ENCODE data around the gene GPR32.
"Not testable (repeated sequence)": the region's sequence is repeated elsewhere in the genome, so short reads cannot be mapped to it uniquely, and the experiment has no call there.

GPR32 gene, protein sequence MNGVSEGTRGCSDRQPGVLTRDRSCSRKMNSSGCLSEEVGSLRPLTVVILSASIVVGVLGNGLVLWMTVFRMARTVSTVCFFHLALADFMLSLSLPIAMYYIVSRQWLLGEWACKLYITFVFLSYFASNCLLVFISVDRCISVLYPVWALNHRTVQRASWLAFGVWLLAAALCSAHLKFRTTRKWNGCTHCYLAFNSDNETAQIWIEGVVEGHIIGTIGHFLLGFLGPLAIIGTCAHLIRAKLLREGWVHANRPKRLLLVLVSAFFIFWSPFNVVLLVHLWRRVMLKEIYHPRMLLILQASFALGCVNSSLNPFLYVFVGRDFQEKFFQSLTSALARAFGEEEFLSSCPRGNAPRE

DNA sequence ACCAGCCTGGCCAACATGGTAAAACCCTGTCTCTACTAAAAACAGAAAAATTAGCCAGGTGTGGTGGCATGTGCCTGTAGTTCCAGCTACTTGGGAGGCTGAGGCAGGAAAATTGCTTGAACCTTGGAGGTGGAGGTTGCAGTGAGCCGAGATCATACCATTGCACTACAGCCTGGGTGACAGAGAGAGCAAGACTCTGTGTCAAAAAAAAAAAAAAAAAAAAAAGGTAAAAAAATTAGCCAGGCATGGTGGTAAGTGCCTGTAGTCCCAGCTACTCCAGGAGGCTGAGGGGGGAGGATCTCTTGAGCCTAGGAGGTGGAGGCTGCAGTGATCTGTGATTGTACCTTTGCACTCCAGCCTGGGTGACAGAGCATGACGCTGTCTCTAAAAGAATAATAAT, at the start of gene GPR32:
Gene GPR32, plus strand, starts transcription at position 301 of the 400 bp plus-strand sequence. CDS start 137 bp downstream, outside the sequence.
- not testable (repeated sequence) for DNase-seq

DNA sequence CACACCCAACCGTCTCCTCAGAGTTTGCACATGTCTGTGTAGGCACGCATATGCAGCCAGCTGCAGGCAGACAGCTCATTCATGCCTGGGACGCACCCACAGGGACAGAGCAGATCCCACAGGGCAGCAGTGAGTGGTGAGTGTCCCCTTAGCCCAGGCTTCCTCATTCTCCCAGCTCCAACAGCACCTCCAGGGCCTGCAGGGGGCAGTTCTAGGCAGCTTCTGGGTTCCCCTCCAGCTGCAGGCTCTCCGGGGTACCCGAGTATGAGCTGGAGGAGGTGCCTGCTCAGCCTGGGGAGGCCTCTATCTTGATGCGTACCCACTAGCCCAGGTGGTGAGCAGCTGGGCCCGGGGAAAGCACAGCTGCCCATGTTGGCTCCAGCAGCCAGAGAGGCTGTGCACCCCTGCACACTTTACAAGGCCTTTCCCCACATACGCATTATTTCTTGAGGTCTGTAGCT, 49.3 kb upstream of the GPR32 start:
- no peak for DNase-seq

DNA sequence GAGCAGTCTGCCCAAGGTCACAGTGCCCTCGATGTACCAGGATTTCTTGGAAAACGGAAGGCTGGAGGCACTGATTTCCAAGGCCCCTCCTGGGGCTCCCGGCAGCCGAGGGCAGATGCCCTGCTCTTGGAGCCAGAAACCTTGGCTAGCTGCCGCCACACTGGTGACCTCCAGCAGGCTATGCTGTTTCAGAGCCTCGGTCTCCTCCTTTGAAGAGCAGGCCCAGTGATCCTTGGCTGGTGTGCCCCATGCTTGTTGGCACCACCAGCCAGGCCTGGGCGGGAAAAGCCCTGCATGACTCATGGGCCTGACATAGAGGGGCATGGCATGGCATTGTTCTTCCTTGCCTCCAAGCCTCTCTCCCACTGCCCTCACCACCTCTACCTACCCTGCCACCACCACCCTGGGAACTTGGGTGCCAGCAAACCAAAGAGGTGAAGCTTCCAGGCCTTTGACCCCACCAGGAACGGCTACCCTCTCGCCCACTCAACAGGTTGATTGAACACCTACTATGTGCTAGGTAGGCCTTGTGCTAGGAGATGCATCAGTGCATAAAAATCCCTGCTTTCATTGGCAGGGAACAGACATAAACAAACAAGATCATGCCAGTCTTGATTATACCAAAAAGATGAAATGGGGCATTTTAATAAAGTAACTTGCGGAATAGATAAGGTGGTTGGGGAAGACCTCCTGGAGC, 48.7 kb upstream of the GPR32 start:
- DNase-seq: no peak

DNA sequence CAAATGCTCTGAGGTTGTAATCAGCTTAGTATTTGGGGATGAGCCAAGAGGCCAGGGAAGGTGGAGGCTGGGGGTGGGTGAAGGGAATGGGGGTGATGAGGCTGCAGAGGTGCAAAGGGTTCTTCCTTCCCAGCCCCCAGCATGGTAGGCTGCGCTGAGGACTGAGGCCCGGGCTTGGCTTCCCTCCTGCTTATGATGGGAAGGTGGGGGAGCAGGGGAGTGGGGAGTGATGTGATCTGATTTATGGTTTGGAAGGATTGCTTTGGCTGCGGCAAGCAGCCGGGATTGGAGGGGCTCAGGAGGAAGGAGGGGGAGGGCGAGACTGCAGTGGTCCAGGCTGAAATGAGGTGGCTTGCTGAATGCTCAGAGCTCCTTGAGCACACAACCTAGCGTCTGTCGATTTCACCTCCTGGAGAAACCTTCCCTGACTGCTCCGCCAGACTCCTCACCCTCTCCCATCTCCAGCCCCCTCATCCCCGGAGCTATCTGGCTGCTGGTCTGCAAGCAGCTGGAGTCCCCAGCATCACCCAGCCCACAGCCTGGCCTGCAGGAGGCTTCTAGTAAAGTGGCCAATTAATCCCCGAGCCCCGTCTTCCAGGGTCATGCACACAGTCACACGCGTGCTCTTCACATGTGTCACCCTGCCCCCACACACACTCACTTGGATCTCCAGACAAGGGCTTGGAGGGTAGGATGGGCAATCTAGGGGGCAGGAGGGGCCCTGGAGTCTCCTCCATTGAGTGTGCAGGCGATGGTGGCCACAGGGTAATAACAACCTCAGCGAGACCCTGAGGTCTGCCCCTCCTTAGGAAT, 47.9 kb upstream of the GPR32 start:
- DNase-seq: no peak

DNA sequence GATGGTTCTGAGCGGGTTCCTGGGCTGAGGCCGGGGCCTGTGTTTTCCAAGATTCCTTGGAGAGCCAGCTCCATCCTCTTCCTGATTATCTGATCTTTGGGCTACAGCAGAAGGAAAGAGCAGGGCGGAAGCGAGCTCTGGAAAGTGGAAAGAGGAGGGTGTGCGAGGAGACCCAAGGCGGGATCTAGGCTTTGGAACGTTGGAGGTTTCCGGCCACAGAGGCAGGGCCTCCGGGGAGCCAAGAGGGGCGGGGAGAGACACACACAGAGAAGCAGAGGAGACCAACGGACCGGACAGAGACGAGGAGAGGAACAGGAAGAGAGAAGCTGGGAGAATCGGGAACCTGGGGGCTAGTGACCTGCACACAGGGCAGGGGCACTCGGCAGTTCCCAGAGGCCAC, 47.2 kb upstream of the GPR32 start, which contains the start of gene CLEC11A:
Gene CLEC11A, plus strand, starts transcription at position 296 of the 400 bp plus-strand sequence. CDS start 162 bp downstream, outside the sequence.
- no peak for DNase-seq

DNA sequence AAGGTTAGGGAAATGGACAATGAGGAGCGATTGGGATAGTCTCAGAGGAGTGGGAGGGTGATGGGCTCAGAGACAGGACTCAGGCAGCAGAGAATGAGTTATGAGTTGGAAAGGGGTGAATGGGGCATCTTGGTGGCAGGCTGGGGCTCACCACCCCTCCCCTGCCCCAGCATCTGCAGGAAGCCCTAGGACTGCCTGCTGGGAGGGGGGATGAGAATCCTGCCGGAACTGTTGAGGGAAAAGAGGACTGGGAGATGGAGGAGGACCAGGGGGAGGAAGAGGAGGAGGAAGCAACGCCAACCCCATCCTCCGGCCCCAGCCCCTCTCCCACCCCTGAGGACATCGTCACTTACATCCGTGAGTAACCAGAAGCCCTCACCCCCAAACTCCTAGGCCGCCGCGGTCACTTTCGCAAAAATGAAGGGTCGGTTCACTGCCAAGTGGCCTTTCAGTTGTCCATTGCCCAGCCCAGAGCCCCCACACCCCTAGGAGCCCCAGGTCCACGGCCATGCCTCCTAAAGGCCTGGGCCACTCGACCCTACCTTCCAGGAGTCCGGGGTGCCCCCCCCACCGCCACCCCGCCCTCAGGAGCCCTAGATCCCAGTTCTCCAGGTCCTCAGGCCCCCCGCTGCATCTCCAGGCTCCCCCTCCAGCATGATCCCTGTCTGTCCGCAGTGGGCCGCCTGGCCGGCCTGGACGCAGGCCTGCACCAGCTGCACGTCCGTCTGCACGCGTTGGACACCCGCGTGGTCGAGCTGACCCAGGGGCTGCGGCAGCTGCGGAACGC, 46.3 kb upstream of the GPR32 start:
- no peak for DNase-seq

DNA sequence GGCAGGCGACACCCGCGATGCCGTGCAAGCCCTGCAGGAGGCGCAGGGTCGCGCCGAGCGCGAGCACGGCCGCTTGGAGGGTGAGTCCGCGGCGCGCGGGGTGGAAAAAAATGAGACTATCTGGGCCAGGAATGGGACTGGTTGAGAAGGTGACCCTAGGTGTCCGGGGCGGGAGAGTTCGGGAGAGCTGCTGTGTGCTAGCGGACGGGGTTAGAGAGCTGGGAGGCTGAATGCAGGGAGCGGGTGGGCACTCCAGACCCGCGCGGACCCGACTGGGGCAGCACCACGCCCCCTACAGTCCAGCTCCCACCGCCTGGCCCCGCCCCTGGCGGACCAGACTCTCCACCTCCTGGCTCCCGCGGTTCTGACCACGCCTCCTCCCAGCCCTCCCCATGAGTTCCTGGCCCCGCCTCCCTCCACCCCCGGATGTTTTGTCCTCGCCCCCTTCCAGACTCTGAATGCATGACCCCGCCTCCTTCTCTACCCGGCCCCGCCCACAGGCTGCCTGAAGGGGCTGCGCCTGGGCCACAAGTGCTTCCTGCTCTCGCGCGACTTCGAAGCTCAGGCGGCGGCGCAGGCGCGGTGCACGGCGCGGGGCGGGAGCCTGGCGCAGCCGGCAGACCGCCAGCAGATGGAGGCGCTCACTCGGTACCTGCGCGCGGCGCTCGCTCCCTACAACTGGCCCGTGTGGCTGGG, 45.6 kb upstream of the GPR32 start:
- peak; percentile 95 for DNase-seq

DNA sequence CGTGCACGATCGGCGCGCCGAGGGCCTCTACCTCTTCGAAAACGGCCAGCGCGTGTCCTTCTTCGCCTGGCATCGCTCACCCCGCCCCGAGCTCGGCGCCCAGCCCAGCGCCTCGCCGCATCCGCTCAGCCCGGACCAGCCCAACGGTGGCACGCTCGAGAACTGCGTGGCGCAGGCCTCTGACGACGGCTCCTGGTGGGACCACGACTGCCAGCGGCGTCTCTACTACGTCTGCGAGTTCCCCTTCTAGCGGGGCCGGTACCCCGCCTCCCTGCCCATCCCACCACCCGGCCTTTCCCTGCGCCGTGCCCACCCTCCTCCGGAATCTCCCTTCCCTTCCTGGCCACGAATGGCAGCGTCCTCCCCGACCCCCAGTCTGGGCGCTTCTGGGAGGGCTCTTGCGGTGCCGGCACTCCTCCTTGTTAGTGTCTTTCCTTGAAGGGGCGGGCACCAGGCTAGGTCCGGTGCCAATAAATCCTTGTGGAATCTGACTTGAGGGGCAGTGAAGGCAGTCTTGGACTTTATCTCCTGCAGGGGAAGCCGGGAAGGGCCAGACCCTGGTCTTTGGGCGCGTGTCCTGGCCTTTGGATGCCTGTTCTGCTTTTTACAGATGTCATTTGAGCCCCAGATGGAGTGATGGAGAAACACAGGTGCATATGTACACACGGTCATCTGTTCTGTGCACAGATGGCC, 44.9 kb upstream of the GPR32 start:
- DNase-seq: no peak

DNA sequence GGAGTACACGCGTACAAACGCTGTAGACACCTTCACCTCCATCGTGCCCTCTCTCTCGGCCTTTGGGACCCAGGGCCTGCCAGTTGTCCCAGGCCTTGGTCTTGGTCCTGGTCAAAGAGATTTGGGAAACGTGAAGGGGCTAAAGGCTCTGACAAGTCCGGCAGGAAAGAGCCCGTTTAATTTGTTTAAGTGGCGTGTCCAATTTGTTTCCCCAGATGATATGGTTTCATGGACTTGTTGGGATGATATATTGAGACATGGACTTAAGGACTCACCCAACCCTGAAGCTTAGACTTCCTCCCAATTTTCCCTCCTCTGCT, 44.4 kb upstream of the GPR32 start:
- DNase-seq: no peak

DNA sequence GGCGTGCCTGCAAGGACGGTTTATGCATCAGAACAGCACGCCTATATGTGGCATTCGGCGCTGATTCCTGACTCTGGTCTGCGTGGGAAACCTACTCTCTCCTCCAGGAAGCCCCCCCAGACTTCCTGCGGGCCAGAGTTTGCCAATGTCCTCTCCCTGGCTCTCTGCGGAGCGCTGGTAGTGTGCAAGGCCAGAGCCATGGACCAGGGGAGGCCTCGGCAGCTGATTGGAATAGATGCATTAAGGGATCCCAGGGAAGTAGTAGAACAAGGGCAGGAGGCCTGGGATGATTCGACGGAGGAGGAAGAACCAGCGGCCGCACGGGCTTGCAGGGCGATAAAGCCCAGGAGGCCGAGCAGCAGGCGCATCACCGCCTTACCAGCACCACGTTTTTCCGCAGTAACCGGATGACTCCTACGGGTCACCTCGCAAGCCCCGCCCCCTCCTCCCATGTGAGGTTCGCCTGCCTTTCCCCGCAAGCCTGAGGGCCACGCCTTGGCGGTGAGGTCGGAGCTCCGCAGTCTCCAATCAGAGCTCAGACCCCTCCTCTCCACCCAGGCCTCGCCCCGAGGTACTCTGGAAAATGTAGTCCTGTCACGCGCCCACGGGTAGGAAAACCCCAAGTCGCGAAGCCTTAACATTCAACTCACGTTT, 42.1 kb upstream of the GPR32 start:
- DNase-seq: no peak

DNA sequence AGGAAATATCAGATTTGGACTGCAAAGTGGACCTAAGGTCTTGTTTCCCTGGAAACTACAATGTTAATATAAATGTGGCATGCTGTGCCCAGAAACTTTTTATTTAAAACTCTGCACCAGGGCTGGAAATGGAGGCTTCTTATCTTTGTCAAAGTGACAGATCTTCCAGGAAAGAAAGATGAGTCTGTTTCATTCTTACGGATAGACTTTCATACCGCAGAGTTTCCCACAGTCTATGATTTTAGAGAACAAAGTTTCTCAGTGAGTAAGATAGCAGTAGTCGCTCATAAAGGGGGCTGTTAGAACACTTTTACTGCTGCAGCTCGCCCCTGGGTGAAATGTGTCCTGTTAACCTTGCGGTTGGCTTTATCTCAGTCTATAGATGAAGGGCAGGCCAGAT, 40.4 kb upstream of the GPR32 start:
- no peak for DNase-seq

DNA sequence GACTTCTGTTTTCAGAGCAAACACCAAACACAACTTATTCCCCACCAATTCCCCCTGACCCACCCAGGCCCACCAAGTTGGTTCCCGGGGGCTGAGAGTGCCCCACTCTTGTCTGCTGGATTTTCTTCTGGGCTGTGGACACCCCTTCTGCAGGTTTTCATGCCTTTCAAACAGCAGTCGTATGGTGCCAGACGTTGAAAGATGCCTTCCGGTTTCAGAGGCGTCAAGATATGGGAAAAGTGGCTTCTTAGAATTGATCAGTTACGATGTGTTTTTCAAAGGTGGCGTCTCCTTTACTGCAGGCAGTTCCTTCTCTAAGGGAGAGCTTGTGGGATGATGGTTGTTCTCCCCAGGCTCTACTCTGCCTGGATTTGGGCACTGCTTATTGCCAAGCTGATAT, 34.4 kb upstream of the GPR32 start:
- no peak for DNase-seq

DNA sequence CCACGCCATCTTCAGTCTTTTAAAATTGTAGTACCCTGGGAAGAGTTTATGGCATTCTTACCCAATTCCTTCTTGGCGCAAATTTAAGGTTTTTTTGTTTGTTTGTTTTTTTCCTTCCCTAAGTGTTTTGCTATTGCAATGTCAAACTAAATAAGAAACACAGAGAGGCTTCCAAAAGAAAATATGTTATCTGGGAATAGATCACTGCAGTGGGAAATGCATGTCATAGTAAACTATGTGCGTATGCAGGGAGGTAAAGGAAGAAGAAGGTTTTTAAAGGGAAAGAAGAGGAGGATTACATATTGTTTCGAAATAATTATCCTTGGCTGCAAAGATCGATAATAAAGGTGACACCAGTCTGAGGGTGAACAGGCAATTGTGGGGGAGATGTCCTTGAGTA, 33.9 kb upstream of the GPR32 start:
- DNase-seq: no peak

DNA sequence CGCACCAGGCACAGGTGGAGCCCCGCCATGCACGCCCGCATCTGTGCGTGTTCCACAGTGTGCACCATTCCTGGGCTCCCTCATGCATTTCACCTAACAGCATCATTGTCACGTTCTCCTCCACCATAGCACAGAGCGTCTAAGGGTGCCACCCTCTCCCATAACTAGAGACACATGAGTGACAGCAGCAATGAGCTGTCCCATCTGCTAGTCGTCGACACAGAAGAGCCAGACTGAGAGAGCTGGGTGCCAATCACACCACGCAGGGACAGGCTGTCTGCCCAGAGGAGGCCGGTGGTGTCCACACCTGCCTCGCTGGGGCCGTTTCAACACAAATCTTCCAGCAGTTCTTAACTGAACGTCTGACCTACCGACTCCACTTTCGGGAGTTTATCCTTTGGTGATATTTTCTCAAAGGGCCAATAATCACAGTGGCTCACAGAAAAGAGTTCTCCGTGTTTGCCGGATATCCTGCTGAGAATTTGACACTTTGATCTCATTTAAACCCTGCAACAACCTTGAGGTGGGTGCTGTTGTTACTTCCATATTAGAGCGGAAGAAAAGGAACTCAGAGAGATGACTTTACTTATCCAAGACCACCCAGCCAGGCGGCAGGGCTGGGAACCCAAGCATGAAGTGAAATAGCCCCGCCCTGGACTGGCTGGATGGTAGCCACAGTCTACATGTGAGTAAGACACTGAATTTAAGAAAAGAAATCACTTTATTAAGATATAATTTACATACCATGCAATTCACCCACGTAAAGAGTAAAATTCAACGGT, 30.9 kb upstream of the GPR32 start:
- no peak for DNase-seq

DNA sequence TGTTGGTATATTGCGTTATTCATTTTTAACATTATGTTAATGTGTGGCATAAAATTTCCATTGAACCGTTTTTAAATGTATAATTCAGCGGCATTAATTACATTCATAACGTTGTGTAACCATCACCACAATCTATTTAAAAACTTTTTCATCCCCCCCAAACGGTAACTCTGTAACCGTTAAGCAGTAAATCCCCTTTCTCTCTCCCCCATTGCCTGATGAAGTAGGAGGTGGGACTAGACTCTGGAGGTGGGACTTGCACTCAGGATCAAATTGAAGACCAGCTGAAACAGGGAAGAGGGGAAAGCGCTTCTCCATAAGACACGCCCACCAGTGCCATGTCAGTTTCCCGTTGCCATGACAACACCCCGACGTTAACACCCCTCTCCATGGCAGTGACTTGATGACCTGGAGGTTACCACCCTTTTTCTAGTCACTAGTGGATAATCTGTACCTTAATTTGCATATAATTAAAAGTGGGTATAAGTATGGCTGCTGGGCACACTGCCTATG, 30.3 kb upstream of the GPR32 start:
- DNase-seq: no peak

DNA sequence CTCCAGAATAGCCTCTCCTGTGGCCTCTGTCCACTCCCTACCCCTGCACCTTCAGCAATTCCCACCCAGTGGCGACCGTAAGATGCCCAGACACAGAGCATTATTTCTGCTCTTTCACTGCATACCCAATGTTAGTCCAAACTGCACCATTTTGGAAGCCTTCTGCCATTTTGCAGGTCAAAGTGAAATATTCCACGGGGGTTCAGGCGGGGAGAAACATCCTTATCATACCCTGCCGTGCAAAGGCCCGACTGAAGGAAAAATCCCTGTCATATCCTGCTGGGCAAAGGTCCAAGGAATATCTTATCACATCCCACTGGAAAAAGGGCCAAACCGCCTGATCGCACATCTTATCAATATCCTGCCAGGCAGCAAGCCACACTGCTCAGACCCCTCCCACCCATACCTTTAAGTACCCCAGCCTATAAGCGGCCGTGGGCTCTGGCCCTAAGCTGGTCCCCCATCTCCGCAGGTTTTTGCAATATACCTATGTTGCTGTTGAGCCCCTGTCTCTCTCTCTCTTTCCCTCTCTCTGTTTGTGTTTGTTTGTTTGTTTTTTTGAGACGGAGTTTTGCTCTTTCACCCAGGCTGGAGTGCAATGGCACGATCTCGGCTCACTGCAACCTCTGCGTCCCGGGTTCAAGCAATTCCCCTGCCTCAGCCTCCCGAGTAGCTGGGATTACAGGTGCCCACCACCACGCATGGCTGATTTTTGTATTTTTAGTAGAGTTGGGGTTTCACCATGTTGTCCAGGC, 28.9 kb upstream of the GPR32 start:
- no peak for DNase-seq

DNA sequence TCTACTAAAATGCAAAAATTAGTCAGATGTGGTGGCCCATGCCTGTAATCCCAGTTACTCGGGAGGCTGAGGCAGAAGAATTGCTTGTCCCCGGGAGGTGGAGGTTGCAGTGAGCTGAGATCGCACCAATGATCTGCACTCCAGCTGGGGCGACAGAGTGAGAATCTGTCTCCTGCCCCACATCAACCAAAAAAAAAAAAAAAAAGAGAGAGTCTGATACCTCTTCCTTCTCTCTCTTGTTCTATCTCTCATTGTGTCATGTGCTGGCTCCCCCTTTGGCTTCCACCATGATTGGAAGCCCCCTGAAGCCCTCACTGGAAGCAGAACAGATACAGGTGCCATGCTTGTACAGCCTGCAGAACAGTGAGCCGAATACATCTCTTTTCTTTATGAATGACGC, 26.7 kb upstream of the GPR32 start:
- DNase-seq: no peak

DNA sequence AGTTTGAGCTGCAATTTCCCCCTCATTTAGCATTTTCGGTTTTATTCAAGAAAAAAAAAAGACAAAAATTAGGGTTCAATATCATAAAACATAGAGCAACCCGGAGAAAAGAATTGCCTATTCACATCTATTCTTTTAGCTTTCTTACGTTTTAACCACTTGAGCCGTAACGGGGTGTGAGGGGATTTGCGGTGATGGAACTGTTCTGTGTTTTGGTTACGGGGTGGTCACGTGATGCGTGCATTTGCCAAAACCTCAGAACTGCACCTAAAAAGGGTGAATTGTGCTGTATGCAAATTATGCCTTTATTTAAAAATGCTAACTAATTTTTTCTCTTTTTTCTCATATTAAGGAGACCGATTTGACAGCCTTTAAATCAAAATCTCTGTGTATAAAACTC, 25.0 kb upstream of the GPR32 start:
- no peak for DNase-seq

DNA sequence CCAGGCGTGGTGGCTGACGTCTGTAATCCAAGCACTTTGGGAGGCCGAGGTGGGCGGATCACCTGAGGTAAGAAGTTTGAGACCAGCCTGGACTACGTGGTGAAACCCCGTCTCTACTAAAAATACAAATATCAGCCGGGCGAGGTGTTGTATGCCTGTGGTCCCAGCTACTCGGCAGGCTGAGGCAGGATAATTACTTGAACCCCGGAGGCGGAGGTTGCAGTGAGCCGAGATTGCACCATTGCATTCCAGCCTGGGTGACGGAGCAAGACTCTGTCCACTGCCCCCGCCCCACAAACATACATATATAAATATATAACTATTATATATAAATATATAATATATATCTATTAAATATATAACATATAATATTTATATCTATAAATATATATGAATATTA, 23.1 kb upstream of the GPR32 start:
- not testable (repeated sequence) for DNase-seq
